PC-3 (cell line): ENCODE results near the gene GADD45GIP1. TPM values are rescaled to one million over a fixed set of nuclear protein-coding genes. Genes with fewer than 3 reads are reported as not detected.

Experiments used
- ATAC-seq: fragments of 200-7000 bp; cut with Tn5 transposase; 2 replicates; pipeline ENCODE4 v1.9.1; 2020; ENCODE audit warnings: mild to moderate bottlenecking, moderate library complexity
- BruUV-seq: library from RNA; stranded (reverse); fragments of 400-500 nt; replicated peaks from 2 replicates; lab custom pipeline; 2021; lab: Mats Ljungman, UMichigan
- CTCF ChIA-PET: fragments of 300-600 bp; sonication (Branson Sonifier 250); formaldehyde crosslinking; loops from one replicate; lab custom pipeline; 2022; ENCODE audit warnings: antibody characterized with exemption; lab: Charles Lee
- POLR2A ChIA-PET: fragments of 300-600 bp; sonication (Branson Sonifier 250); formaldehyde crosslinking; loops from one replicate; lab custom pipeline; 2022; ENCODE audit warnings: antibody characterized with exemption; ENCODE audit not compliant: unreplicated experiment; lab: Charles Lee
- DNase-seq: peaks from one replicate; pipeline ENCODE4 v3.0.0-alpha.2; 2015
- H2AFZ ChIP-seq: fragments of 300-600 bp; sonication (generic); 2 replicates; pipeline ENCODE4 v1.6.0; 2016; ENCODE audit warnings: antibody characterized with exemption, low read length
- H3F3A ChIP-seq: fragments of 300-600 bp; sonication (generic); one replicate; pipeline ENCODE4 v1.6.0; 2017; ENCODE audit warnings: antibody characterized with exemption, low read length, control low read depth, mild to moderate bottlenecking; ENCODE audit not compliant: unreplicated experiment
- H3K27ac ChIP-seq: fragments of 300-600 bp; sonication (generic); 2 replicates; pipeline ENCODE4 v1.5.1; 2016; ENCODE audit warnings: mild to moderate bottlenecking, low read length
- H3K27me3 ChIP-seq: fragments of 300-600 bp; sonication (generic); 2 replicates; pipeline ENCODE4 v1.6.1; 2016; ENCODE audit warnings: low read length, mixed read lengths
- H3K36me3 ChIP-seq: fragments of 300-600 bp; sonication (generic); 2 replicates; pipeline ENCODE4 v1.6.1; 2016; ENCODE audit warnings: low read depth, mixed run types, low read length, mixed read lengths
- H3K4me1 ChIP-seq: fragments of 300-600 bp; sonication (generic); 2 replicates; pipeline ENCODE4 v1.5.1; 2016; ENCODE audit warnings: low read length; ENCODE audit not compliant: insufficient read depth
- H3K4me2 ChIP-seq: fragments of 300-600 bp; sonication (generic); 2 replicates; pipeline ENCODE4 v1.6.0; 2016; ENCODE audit warnings: low read length
- H3K4me3 ChIP-seq: fragments of 300-600 bp; sonication (generic); 2 replicates; pipeline ENCODE4 v1.5.1; 2016; ENCODE audit warnings: mild to moderate bottlenecking, low read length, mixed read lengths
- H3K79me2 ChIP-seq: fragments of 300-600 bp; sonication (generic); 2 replicates; pipeline ENCODE4 v1.6.1; 2017; ENCODE audit warnings: low read length, mixed read lengths
- H3K9ac ChIP-seq: fragments of 300-600 bp; sonication (generic); 2 replicates; pipeline ENCODE4 v1.6.0; 2016; ENCODE audit warnings: mild to moderate bottlenecking, low read length
- H3K9me2 ChIP-seq: fragments of 300-600 bp; sonication (generic); replicated peaks from 2 replicates; pipeline ENCODE4 v1.6.1; 2016; ENCODE audit warnings: mixed run types, low read length, mixed read lengths
- H3K9me3 ChIP-seq: fragments of 300-600 bp; sonication (generic); 2 replicates; pipeline ENCODE4 v1.6.1; 2016; ENCODE audit warnings: low read length, mixed read lengths
- H4K20me1 ChIP-seq: fragments of 300-600 bp; sonication (generic); 2 replicates; pipeline ENCODE4 v1.6.1; 2016; ENCODE audit warnings: low read length, mixed read lengths
- CTCF ChIP-seq: fragments of 300-600 bp; sonication (generic); conservative IDR thresholded peaks from 2 replicates; pipeline ENCODE4 v1.5.1; 2017; ENCODE audit warnings: antibody characterized with exemption, low read depth, mild to moderate bottlenecking, low read length
- EZH2 ChIP-seq: fragments of 300-600 bp; sonication (generic); IDR thresholded peaks from one replicate; pipeline ENCODE4 v1.6.1; 2017; ENCODE audit warnings: antibody characterized with exemption, mild to moderate bottlenecking, low read length; ENCODE audit not compliant: unreplicated experiment
- EZH2phosphoT487 ChIP-seq: fragments of 300-600 bp; sonication (generic); IDR thresholded peaks from 2 replicates; pipeline ENCODE4 v1.6.1; 2018; ENCODE audit warnings: mild to moderate bottlenecking, antibody characterized with exemption, low read length, borderline replicate concordance
- intact Hi-C: fragments of 100-400 bp; cut with micrococcal nuclease; formaldehyde crosslinking; loops from 2 replicates; pipeline ENCODE4 v1.9.0; 2023
- total RNA-seq: library from RNA; depleted of rRNA; stranded (reverse); fragments of >200 nt; gene quantifications from 2 replicates; pipeline ENCODE4 v1.2.3, GENCODE V29; 2014

GADD45GIP1 gene
- total RNA-seq, 1 experiment from 2014 or later = 219 TPM

GRCh38 chr19:13002166-13002898, 45.3 kb upstream of the GADD45GIP1 start:
- Histone ChIP-seq H2AFZ (no peak overlapping the region), H3F3A (no peaks in the 10 kb centered on the region), H3K9me3 (no peaks in the 10 kb centered on the region), H3K4me2 (no peak overlapping the region), H3K9ac (no peak overlapping the region), H3K79me2 (peaks cover 94% of the 10 kb centered on the region), H3K36me3 (peaks cover 4% of the 10 kb centered on the region; the same call in 1 of the 2 replicates), H4K20me1 (peaks cover 7% of the 10 kb centered on the region; the same call in 1 of the 2 replicates), H3K9me2 (no peaks in the 10 kb centered on the region), H3K27me3 (no peaks in the 10 kb centered on the region), H3K4me3 (no peak overlapping the region), H3K27ac (no peak overlapping the region), H3K4me1 (peaks cover 3% of the 10 kb centered on the region)
- intact Hi-C loops = no loop called here
- no peak for ATAC-seq
- ChIA-PET CTCF (no interaction called here), POLR2A (no interaction called here)
- DNase-seq = no peak
- no TSS peak for BruUV-seq
- TF ChIP-seq EZH2 (no peak), CTCF (no peak), EZH2phosphoT487 (no peak)

- DNase-seq = no peak
- ChIA-PET POLR2A (no interaction called here), CTCF (no interaction called here)
- Histone ChIP-seq H3K36me3 (peaks cover 4% of the 10 kb centered on the region; the same call in 1 of the 2 replicates), H3F3A (no peaks in the 10 kb centered on the region), H3K27ac (no peak overlapping the region), H3K27me3 (no peaks in the 10 kb centered on the region), H2AFZ (no peak overlapping the region), H3K9me2 (no peaks in the 10 kb centered on the region), H3K79me2 (peaks cover 94% of the 10 kb centered on the region), H3K4me3 (no peak overlapping the region), H4K20me1 (peaks cover 7% of the 10 kb centered on the region; the same call in 1 of the 2 replicates), H3K9me3 (no peaks in the 10 kb centered on the region), H3K4me1 (peaks cover 10% of the 10 kb centered on the region), H3K4me2 (no peak overlapping the region), H3K9ac (no peak overlapping the region)
- BruUV-seq = no TSS peak
- no peak for ATAC-seq
- TF ChIP-seq CTCF (no peak), EZH2 (no peak), EZH2phosphoT487 (no peak)
- intact Hi-C loops = loop anchor here (1.0 kb wide), 1 partner anchor 21 kb away; no protein-coding TSS in a partner anchor
Measured at GRCh38 chr19:13001502-13002165, 44.6 kb upstream of the GADD45GIP1 start.

GRCh38 chr19:13001166-13001501, 44.1 kb upstream of the GADD45GIP1 start:
- ChIA-PET CTCF (no interaction called here), POLR2A (no interaction called here)
- H3K4me1 ChIP-seq = peaks cover 10% of the 10 kb centered on the region
- no peaks in the 10 kb centered on the region for H3K9me2 ChIP-seq
- DNase-seq (no peak), ATAC-seq (no peak)
- no peaks in the 10 kb centered on the region for H3F3A ChIP-seq
- H4K20me1 ChIP-seq = peaks cover 7% of the 10 kb centered on the region; the same call in 1 of the 2 replicates
- intact Hi-C loops = loop anchor here (1.0 kb wide), 1 partner anchor 21 kb away; no protein-coding TSS in a partner anchor
- peaks cover 4% of the 10 kb centered on the region; the same call in 1 of the 2 replicates for H3K36me3 ChIP-seq
- no peak overlapping the region for H3K4me3 ChIP-seq
- no peaks in the 10 kb centered on the region for H3K27me3 ChIP-seq
- no peak overlapping the region for H3K4me2 ChIP-seq
- H2AFZ ChIP-seq = no peak overlapping the region
- TF ChIP-seq EZH2 (no peak), EZH2phosphoT487 (no peak)
- no peak overlapping the region for H3K9ac ChIP-seq
- H3K9me3 ChIP-seq = no peaks in the 10 kb centered on the region
- peaks cover 94% of the 10 kb centered on the region for H3K79me2 ChIP-seq
- BruUV-seq = no TSS peak
- no peak overlapping the region for H3K27ac ChIP-seq
